ENCODE results near the gene MAP2K5. TPM values are rescaled to one million over a fixed set of nuclear protein-coding genes. Genes with fewer than 3 reads are reported as not detected.

The MAP2K5 gene
- total RNA-seq, 1 experiment from 2014 or later, result 13.9 TPM

DNA sequence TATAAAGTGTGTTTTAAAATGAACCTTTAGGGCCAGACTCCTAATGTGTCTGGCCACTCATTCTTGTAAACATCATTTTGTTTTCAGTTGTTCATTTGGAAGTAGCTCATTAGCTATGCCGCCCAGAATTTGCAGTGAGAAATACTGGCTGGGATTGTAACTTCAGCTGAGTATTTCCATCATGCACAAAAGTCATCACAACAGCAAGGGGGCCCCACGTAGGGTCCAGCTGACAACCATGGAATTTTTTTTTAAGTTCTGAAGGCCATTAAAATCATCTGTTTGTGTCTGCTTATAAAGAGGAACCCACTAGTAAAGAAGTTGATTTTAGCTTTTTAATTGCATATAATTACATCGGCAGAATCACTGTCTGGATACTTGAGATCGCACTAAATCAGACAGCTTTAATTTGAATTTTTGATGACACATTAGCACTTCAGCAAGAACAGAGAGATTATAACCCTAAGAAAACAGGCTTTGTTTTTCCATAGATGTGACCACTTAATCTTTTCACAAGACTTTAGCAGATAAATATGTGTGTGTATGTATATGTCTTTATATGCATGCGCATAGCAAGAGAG is 236.6 kb downstream of the MAP2K5 start:
- no peaks in the 10 kb centered on the region for H3K9me3 ChIP-seq (replicated peaks)
- no peak overlapping the region for H3K4me3 ChIP-seq
- DNase-seq, result no peak
- H3K4me1 ChIP-seq, result peaks cover 67% of the 10 kb centered on the region
- H3K27me3 ChIP-seq, result no peaks in the 10 kb centered on the region
- no peak overlapping the region for H3K27ac ChIP-seq
- no peaks in the 10 kb centered on the region for H3K36me3 ChIP-seq

DNA sequence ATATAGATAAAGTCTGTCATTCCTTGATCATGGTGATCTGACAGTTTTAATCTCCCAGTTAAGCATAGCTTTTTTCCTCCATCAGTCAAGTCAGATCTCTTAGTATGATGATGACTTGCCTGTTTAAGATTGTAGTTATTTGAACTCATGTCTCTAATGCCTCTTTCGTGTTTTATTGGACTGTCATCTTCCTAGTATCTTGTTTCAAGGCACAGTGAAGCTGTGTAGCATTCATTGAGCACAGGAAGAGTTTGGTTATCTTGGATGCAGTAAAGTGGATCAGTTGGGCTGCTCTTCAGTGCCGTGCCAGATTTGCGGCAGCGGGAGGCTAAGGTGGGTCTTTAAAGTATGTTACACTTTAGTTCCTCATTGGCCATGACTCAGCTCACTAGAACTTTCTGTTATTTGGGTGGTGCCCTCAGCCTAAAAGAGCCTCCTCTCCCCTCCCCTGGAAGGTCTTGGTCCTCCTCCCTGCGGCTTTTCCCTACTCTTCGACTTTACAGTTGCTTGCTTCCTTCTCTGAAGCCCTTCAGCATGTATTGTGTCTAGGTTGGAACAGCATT is 237.1 kb downstream of the MAP2K5 start:
- no peak for DNase-seq
- Histone ChIP-seq H3K27me3 (no peaks in the 10 kb centered on the region), H3K4me1 (peaks cover 65% of the 10 kb centered on the region), H3K36me3 (no peaks in the 10 kb centered on the region), H3K27ac (no peak overlapping the region), H3K9me3 (replicated peaks) (no peaks in the 10 kb centered on the region), H3K4me3 (no peak overlapping the region)

DNA sequence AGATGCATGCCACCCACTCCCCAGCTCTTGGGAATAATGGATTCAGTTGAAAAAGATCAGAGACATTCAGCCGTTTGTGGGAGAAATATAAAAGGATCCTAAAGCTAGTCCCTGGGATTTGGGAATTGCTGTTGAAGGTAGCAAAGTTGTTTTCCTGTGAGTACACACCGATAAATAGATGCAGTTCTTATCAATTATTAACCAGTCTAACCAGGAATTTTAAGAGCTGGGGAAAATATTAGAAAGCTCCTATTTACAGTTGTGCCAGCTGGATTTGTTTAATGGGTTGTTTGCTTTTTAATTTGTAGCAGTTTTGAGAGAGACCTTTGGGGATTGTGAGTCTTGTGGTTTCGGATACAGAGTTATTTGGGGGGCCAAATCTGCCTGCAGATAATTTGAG is 238.6 kb downstream of the MAP2K5 start:
- Histone ChIP-seq H3K36me3 (no peaks in the 10 kb centered on the region), H3K4me3 (no peak overlapping the region), H3K4me1 (peaks cover 51% of the 10 kb centered on the region), H3K9me3 (replicated peaks) (no peaks in the 10 kb centered on the region), H3K27ac (no peak overlapping the region), H3K27me3 (no peaks in the 10 kb centered on the region)
- no peak for DNase-seq

DNA sequence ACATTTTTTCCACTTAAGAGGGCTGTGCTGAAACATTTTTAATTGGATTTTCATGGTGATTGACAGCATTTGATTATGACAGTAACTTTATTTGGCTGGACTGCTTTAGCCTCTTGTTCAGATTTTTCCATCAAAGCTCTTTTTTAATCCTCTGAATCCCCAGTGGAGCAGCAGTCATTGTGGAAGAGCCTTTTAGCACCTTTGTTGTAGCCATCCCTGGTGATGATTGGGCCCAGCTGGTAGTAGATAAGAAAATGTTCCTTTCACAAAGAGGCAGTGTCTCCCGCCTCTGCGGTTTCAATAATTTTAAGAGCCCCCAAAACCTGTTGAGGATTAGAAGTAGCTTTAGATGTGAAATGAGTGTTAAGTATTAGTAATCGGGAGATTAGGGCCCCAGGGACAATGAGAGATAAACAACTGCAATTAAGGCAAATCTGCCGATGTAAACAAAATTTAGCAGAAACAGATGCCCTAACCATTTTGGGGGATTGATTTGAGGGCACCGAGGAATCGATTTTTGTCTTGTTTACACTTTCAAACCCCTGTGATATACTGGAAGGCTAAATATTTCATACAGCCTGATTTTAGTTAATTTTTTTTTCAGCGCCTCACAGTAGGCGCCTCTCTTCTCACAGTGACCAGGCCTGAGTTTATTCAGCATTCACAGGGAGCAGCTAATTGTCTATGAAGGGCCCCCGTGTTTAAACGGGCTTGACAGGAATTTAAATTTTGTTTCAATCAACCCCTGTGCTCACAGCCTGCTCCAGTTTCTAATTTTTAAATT is 239.6 kb downstream of the MAP2K5 start:
- Histone ChIP-seq H3K9me3 (replicated peaks) (no peaks in the 10 kb centered on the region), H3K27me3 (no peaks in the 10 kb centered on the region), H3K4me1 (peaks cover 41% of the 10 kb centered on the region), H3K4me3 (no peak overlapping the region), H3K36me3 (no peaks in the 10 kb centered on the region), H3K27ac (no peak overlapping the region)
- DNase-seq, result peak; percentile 60 to 83

DNA sequence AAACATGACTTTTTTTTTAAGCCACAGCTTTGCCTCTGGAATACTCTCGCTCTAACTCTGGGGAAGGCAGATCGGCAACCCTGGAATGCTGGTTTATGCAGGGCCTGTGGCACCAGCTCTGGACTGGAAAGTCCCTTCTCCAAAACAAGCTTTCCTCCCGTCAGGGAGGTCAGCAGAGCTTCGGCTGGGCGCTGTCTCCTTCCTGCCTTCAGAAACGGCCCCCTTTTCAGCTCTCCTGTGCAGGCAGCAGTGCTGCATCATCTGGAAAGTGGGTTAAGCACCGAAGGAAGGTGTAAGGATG is 240.1 kb downstream of the MAP2K5 start:
- H3K4me1 ChIP-seq, result peaks cover 36% of the 10 kb centered on the region
- no peaks in the 10 kb centered on the region for H3K9me3 ChIP-seq (replicated peaks)
- no peak for DNase-seq
- H3K36me3 ChIP-seq, result no peaks in the 10 kb centered on the region
- no peak overlapping the region for H3K27ac ChIP-seq
- no peak overlapping the region for H3K4me3 ChIP-seq
- no peaks in the 10 kb centered on the region for H3K27me3 ChIP-seq

DNA sequence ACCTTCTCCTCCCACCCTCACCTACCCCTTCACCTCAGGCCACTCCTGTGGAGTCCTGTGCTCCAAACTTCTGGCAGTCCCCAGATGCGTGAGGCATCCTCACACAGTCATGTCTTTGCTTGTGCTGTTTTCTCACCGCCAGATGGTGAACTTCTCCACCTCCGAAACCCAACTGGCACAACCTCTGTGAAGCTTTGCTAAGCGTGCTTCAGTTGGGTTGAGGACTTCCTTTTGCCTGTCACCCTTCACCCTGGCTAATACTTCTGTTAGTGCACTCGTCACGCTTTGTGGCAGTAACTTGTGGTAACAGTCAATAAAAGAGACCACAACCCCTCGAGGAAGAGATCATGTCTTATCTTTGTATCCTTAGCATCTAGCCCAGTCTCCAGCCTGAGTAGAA is 240.8 kb downstream of the MAP2K5 start:
- no peak for DNase-seq
- Histone ChIP-seq H3K4me3 (no peak overlapping the region), H3K9me3 (replicated peaks) (no peaks in the 10 kb centered on the region), H3K36me3 (no peaks in the 10 kb centered on the region; the same call in 1 of the 2 replicates), H3K27ac (no peak overlapping the region), H3K27me3 (no peaks in the 10 kb centered on the region), H3K4me1 (peaks cover 29% of the 10 kb centered on the region)

DNA sequence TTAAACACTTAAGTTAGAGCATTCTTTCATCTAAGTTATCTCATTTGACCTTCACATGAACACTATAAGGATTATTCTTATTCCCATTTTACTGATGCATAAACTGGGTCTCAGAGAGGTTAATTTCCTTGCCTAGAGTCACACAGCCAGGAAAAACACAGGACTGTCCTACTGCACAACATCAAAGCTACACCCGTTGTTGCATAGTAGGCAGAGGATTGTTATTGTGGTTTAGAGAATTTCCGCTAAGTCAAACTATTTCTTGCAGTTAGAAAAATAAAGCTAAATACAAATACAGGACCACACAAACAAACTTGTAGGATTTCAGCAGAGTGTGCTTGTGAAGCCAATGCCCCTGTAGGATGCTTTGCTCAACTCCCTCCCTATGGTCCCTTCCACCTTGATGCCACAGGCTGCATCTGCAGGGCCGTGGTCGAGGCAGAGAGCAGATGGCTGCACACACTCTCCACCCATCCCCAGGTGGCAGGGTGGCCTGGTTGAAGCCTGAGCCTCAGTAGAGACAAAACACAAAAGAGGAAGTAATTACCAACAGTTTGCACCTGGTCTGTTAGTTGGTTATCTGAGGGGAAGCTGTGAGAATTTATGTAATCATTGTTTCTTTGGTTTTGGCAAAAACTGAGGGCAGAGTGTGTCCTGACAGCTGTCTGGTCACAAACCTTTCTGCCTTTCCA is 241.7 kb downstream of the MAP2K5 start:
- Histone ChIP-seq H3K4me1 (peaks cover 22% of the 10 kb centered on the region), H3K9me3 (replicated peaks) (0 out of 2 replicates have a peak, but pooled peaks cover 3% of the 10 kb centered on the region), H3K27ac (no peak overlapping the region), H3K4me3 (no peak overlapping the region), H3K36me3 (no peaks in the 10 kb centered on the region; the same call in 1 of the 2 replicates), H3K27me3 (no peaks in the 10 kb centered on the region)
- DNase-seq, result no peak

DNA sequence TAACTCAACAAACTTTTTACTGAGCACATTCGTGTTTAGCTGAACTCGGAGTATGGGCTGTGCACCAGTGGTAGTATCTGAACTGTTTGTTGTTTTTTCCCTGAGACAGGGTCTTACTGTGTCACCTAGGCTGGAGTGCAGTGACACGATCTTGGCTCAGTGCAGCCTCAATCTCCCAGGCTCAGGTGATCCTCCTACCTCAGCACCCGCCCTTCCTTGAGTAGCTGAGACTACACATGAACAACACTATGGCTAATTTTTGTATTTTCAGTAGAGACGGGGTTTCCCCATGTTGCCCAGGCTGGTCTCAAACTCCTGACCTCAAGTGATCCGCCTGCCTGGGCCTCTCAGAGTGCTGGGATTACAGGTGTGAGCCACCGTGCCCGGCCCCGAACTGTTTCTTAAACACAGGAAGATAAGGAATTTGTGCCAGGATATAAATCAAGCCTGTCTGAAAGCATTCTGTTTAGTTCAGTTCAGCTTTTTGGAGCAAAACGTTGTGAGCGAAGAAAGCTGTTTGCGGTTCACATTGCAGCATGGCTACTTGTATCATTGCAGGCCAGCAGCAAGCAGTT is 242.4 kb downstream of the MAP2K5 start:
- Histone ChIP-seq H3K9me3 (replicated peaks) (0 out of 2 replicates have a peak, but pooled peaks cover 3% of the 10 kb centered on the region), H3K36me3 (no peaks in the 10 kb centered on the region; the same call in 1 of the 2 replicates), H3K27me3 (no peaks in the 10 kb centered on the region), H3K4me3 (no peak overlapping the region), H3K4me1 (peaks cover 20% of the 10 kb centered on the region), H3K27ac (no peak overlapping the region)
- DNase-seq, result no peak

DNA sequence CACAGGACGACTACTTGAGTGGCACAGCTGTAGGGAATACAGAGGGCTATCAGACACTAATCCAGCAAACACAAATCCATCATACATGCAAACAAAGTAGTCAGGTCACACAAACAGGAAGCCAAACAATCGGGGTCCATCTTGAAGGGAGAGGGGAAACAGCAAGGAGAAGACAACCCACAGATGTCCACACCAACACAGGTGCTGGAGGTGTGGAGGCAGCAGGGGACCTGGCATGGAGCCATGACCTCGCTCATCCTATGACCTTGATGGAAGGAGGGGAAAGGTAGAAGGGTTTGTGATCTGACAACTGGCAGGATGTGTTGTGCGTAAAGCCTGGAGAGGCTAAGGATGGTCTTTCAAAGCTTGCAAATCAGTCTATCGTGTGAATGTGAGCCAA is 242.9 kb downstream of the MAP2K5 start:
- Histone ChIP-seq H3K9me3 (replicated peaks) (0 out of 2 replicates have a peak, but pooled peaks cover 3% of the 10 kb centered on the region), H3K27ac (no peak overlapping the region)

DNA sequence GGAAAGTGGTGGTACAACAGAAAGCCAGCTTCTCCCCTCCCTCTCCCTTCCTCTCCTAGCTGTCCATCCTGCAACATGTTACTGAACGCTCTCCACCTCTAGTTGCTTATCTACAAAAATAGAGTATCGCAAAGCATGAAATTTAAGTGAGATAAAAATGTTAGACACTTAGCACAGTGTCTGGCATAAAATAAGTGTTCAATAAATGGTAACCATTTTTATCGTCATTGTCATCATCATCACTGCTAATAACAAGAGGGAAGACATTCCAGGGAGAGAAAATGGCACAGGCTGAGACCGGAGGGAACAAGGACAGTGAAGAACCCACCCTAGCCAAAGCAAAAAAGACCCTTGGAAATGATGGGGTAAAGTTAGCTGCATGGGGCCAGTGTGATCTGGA is 244.1 kb downstream of the MAP2K5 start:
- H3K27ac ChIP-seq, result no peak overlapping the region
- no peak overlapping the region for H3K4me3 ChIP-seq
- DNase-seq, result no peak
- H3K9me3 ChIP-seq (replicated peaks), result 0 out of 2 replicates have a peak, but pooled peaks cover 3% of the 10 kb centered on the region
- no peaks in the 10 kb centered on the region for H3K27me3 ChIP-seq
- no peaks in the 10 kb centered on the region; the same call in 1 of the 2 replicates for H3K36me3 ChIP-seq
- H3K4me1 ChIP-seq, result peaks cover 12% of the 10 kb centered on the region

More for the DNA sequence above, 242.9 kb downstream of the MAP2K5 start:
- Histone ChIP-seq H3K36me3 (no peaks in the 10 kb centered on the region; the same call in 1 of the 2 replicates), H3K27me3 (no peaks in the 10 kb centered on the region), H3K4me3 (no peak overlapping the region), H3K4me1 (peaks cover 20% of the 10 kb centered on the region)
- DNase-seq, result no peak

DNA sequence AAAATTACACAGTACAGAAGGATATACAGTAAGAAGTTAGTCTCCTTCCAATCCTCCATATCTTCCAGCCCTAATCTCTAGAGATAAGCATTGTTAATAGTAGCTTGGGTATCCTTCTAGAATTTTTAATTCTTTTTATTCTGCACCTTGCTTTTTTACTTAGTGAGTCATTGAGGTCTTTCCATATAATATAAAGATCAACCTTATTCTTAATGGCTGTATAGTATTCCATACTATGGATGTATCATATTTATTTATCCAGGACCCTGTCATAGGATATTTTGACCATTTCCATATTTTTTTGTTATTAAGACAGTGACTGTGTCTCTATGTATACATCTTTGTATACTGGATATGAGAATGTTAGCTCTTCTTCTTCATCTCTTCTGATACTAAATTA is 246.5 kb downstream of the MAP2K5 start:
- Histone ChIP-seq H3K4me1 (no peaks in the 10 kb centered on the region), H3K9me3 (replicated peaks) (0 out of 2 replicates have a peak, but pooled peaks cover 3% of the 10 kb centered on the region), H3K27me3 (no peaks in the 10 kb centered on the region), H3K36me3 (no peaks in the 10 kb centered on the region; the same call in 1 of the 2 replicates), H3K27ac (no peak overlapping the region), H3K4me3 (no peak overlapping the region)
- DNase-seq, result no peak

DNA sequence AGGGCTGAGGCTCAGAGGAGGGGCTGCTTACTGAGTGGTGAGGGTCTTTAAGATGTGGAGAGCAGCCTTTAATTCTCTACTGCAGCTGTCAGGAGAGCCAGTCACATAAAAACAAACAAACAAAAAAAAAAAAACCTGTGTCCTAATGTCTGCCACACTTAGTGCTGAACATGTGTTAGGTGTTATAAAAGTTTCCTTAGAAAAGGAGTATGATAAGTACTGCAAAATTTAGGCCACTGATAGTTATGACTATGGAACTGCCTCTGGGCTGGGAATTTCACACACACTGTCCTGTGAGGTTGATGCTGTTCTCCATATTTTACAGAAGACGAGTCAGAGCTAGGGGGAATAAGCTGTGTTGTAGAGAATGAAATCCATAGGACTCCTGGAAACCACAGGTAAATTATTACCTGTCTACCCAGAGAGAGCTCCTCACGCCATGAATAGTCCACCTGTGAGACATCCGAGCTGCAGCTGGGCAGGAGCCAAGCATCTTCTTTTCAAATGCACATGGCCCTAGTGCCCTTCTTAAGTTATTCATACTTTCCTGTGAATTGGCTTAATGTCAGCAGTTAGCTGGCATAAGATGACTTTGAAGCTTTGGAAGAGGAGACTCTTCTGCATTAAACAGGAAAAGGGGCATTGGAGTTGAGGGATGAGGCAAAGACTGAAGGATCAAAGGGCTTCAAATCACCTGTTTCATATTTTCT is 248.3 kb downstream of the MAP2K5 start:
- H3K9me3 ChIP-seq (replicated peaks), result peaks cover 11% of the 10 kb centered on the region; the same call in 1 of the 2 replicates
- no peaks in the 10 kb centered on the region; the same call in none of the 2 replicates for H3K36me3 ChIP-seq
- H3K4me3 ChIP-seq, result no peak overlapping the region
- H3K27ac ChIP-seq, result no peak overlapping the region
- DNase-seq, result no peak
- no peaks in the 10 kb centered on the region for H3K4me1 ChIP-seq
- no peaks in the 10 kb centered on the region for H3K27me3 ChIP-seq

DNA sequence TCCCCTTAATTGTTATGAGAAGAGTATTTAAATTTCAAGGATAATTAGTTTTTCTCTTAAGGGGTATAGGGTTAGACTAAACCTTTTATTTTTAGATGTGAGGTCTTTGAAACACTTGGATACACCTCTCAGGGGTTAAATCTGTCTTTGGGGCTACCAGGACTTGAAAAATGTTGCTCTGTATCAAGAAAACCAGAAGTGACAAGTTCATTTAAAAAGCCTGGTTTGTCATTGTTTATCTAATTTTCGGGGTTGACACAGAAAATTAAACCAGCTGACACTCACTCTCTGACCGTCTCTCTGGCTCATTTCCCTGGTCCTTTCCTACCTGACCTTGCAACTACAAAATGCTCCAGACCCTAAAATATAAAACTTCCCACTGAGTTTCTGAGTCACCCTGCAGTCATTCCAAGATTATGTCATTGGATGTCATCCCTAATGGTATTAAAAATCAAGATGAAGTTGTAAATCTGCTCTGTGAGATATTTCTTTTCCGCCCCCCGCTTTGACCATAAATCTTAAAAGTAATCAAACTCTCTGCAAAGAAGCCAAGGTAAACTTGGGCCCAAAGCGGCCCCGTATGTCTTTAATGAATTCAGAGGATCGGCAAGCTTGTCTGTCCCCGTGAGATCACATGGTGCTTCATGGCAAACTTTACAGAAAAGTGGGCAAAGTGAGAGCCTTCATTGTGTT is 249.9 kb downstream of the MAP2K5 start:
- H3K36me3 ChIP-seq, result no peaks in the 10 kb centered on the region; the same call in none of the 2 replicates
- DNase-seq, result no peak
- H3K4me1 ChIP-seq, result no peaks in the 10 kb centered on the region
- no peak overlapping the region for H3K27ac ChIP-seq
- no peak overlapping the region for H3K4me3 ChIP-seq
- no peaks in the 10 kb centered on the region for H3K27me3 ChIP-seq
- peaks cover 16% of the 10 kb centered on the region; the same call in 1 of the 2 replicates for H3K9me3 ChIP-seq (replicated peaks)
